H1 (cell line): ENCODE data around the gene TRAPPC2B. TPM values are rescaled to one million over a fixed set of nuclear protein-coding genes. Genes with fewer than 3 reads are reported as not detected.

Experiments
- CTCF ChIA-PET: fragments of 300-600 bp; sonication (Branson Sonifier 250); formaldehyde crosslinking; loops from one replicate; lab custom pipeline; 2021; ENCODE audit not compliant: partially characterized antibody; lab: Charles Lee
- POLR2A ChIA-PET: fragments of 300-600 bp; sonication (Branson Sonifier 250); formaldehyde crosslinking; loops from one replicate; lab custom pipeline; 2021; ENCODE audit warnings: inconsistent platforms; ENCODE audit not compliant: partially characterized antibody; lab: Charles Lee
- DNase-seq, 2 experiments: peaks; one replicate each; pipeline versions ENCODE4 v3.0.0 to v3.0.0-alpha.2; 2010 to 2022; ENCODE audit warnings: low spot score in 2 of 2, low read depth in 1 of 2, mixed read lengths in 1 of 2
- FAIRE-seq: peaks from 2 replicates; lab custom pipeline; 2011; peaks lifted over from hg19 to GRCh38; lab: Jason Lieb, UNC
- H2AFZ ChIP-seq: 2 replicates; pipeline ENCODE4 v1.8.1; 2012; ENCODE audit warnings: low read length, inconsistent platforms
- H2AK5ac ChIP-seq: 2 replicates; pipeline ENCODE4 v1.6.1; 2013; ENCODE audit warnings: low read depth, low read length
- H2BK120ac ChIP-seq: replicated peaks from 2 replicates; pipeline ENCODE3; 2013; ENCODE audit warnings: low read depth, low read length, inconsistent platforms
- H2BK12ac ChIP-seq: 2 replicates; pipeline ENCODE4 v1.6.1; 2013; ENCODE audit warnings: low read depth, low read length
- H2BK15ac ChIP-seq: 2 replicates; pipeline ENCODE4 v1.6.1; 2013; ENCODE audit warnings: low read length
- H2BK20ac ChIP-seq: 2 replicates; pipeline ENCODE4 v1.6.1; 2013; ENCODE audit warnings: low read length
- H2BK5ac ChIP-seq: 2 replicates; pipeline ENCODE4 v1.6.1; 2013; ENCODE audit warnings: low read depth, low read length
- H3K14ac ChIP-seq: 2 replicates; pipeline ENCODE4 v1.6.1; 2013; ENCODE audit warnings: inconsistent platforms; ENCODE audit not compliant: insufficient read length
- H3K18ac ChIP-seq: 2 replicates; pipeline ENCODE4 v1.6.1; 2013; ENCODE audit warnings: low read length; ENCODE audit errors: extremely low read depth
- H3K23ac ChIP-seq: 2 replicates; pipeline ENCODE4 v1.6.1; 2013; ENCODE audit warnings: inconsistent platforms; ENCODE audit not compliant: insufficient read length
- H3K23me2 ChIP-seq: 2 replicates; pipeline ENCODE4 v1.6.1; 2013; ENCODE audit warnings: low read depth, low read length
- H3K27ac ChIP-seq: 2 replicates; pipeline ENCODE4 v1.6.1; 2011; ENCODE audit warnings: low read depth, low read length, inconsistent platforms
- H3K27me3 ChIP-seq, 4 experiments: replicated peaks in 1 of 4; 1 replicate in 1 of 4; 2 replicates in 3 of 4; pipeline versions ENCODE4 v1.6.1 to v1.8.1; 2011 to 2013; ENCODE audit warnings: low read length in 3 of 4, mild to moderate bottlenecking in 3 of 4, inconsistent platforms in 2 of 4, mixed read lengths in 2 of 4, moderate library complexity in 1 of 4; ENCODE audit not compliant: control insufficient read depth in 3 of 4, insufficient read depth in 3 of 4; ENCODE audit errors: extremely low read depth in 1 of 4
- H3K36me3 ChIP-seq, 4 experiments: 2 replicates each; pipeline versions ENCODE4 v1.6.1 to v1.8.1; 2011 to 2013; ENCODE audit warnings: mild to moderate bottlenecking in 4 of 4, low read length in 3 of 4, moderate library complexity in 2 of 4, control low read depth in 1 of 4, inconsistent platforms in 1 of 4; ENCODE audit not compliant: insufficient read depth in 4 of 4, control insufficient read depth in 2 of 4
- H3K4ac ChIP-seq: replicated peaks from 2 replicates; pipeline ENCODE3; 2013; ENCODE audit warnings: low read length, low read depth, mixed read lengths, inconsistent platforms; ENCODE audit not compliant: insufficient read length
- H3K4me1 ChIP-seq, 4 experiments: replicated peaks in 1 of 4; 1 replicate in 1 of 4; 2 replicates in 3 of 4; pipeline versions ENCODE4 v1.6.1 to v1.8.1; 2011 to 2013; ENCODE audit warnings: low read length in 3 of 4, inconsistent platforms in 2 of 4, mixed read lengths in 1 of 4; ENCODE audit not compliant: insufficient read depth in 4 of 4, control insufficient read depth in 3 of 4
- H3K4me2 ChIP-seq, 2 experiments: 2 replicates each; pipeline versions ENCODE4 v1.6.1 to v1.8.1; 2011 to 2013; ENCODE audit warnings: low read depth in 2 of 2, low read length in 2 of 2, control low read depth in 1 of 2, inconsistent platforms in 1 of 2, mild to moderate bottlenecking in 1 of 2; ENCODE audit not compliant: insufficient read depth in 1 of 2
- H3K4me3 ChIP-seq, 4 experiments: fragments of 200-600, 300-600 bp in 1 of 4; sonication (generic), shearing (Covaris generic), sonication (Bioruptor Twin) in 1 of 4; 2 replicates each; pipeline versions ENCODE4 v1.5.1 to v1.8.1; 2011 to 2016; ENCODE audit warnings: low read length in 4 of 4, low read depth in 3 of 4, control low read depth in 2 of 4, inconsistent platforms in 2 of 4, mild to moderate bottlenecking in 2 of 4, mixed read lengths in 1 of 4, moderate library complexity in 1 of 4; ENCODE audit not compliant: insufficient read depth in 2 of 4; ENCODE audit errors: extremely low read depth in 1 of 4
- H3K56ac ChIP-seq: replicated peaks from 2 replicates; pipeline ENCODE3; 2013; ENCODE audit warnings: low read depth, mild to moderate bottlenecking, mixed read lengths, low read length, inconsistent platforms; ENCODE audit not compliant: insufficient read length
- H3K79me1 ChIP-seq: 2 replicates; pipeline ENCODE4 v1.6.1; 2013; ENCODE audit warnings: low read depth, low read length, control low read depth
- H3K79me2 ChIP-seq, 2 experiments: 2 replicates each; pipeline versions ENCODE4 v1.6.1 to v1.8.1; 2012 to 2013; ENCODE audit warnings: low read length in 2 of 2, mild to moderate bottlenecking in 2 of 2, inconsistent platforms in 1 of 2; ENCODE audit not compliant: insufficient read depth in 2 of 2, control insufficient read depth in 1 of 2
- H3K9ac ChIP-seq, 4 experiments: replicated peaks in 1 of 4; 1 replicate in 1 of 4; 2 replicates in 3 of 4; pipeline versions ENCODE4 v1.6.1 to v1.8.1; 2011 to 2013; ENCODE audit warnings: low read depth in 3 of 4, low read length in 3 of 4, control low read depth in 2 of 4, mild to moderate bottlenecking in 2 of 4, moderate library complexity in 2 of 4, inconsistent platforms in 1 of 4; ENCODE audit errors: extremely low read depth in 1 of 4
- H3K9me3 ChIP-seq, 2 experiments: 2 replicates each; pipeline versions ENCODE4 v1.6.1 to v1.8.1; 2012 to 2013; ENCODE audit warnings: mild to moderate bottlenecking in 2 of 2, moderate library complexity in 2 of 2, control low read depth in 1 of 2, inconsistent platforms in 1 of 2, low read depth in 1 of 2, low read length in 1 of 2, mixed read lengths in 1 of 2; ENCODE audit not compliant: insufficient read depth in 2 of 2
- H4K20me1 ChIP-seq, 2 experiments: replicated peaks in 1 of 2; 2 replicates each; pipeline versions ENCODE3 to v1.8.1; 2011 to 2013; ENCODE audit warnings: inconsistent platforms in 2 of 2, low read length in 2 of 2, mild to moderate bottlenecking in 1 of 2; ENCODE audit not compliant: insufficient read depth in 2 of 2, control insufficient read depth in 1 of 2
- H4K5ac ChIP-seq: 2 replicates; pipeline ENCODE4 v1.6.1; 2013; ENCODE audit warnings: low read length, low read depth, mixed read lengths, inconsistent platforms; ENCODE audit not compliant: insufficient read length
- H4K8ac ChIP-seq: 2 replicates; pipeline ENCODE4 v1.8.0; 2013; ENCODE audit warnings: mild to moderate bottlenecking, moderate library complexity, low read length, inconsistent platforms; ENCODE audit not compliant: insufficient read depth; ENCODE audit errors: extremely low read depth
- H4K91ac ChIP-seq: replicated peaks from 2 replicates; pipeline ENCODE3; 2013; ENCODE audit warnings: low read length, mixed read lengths, inconsistent platforms; ENCODE audit not compliant: insufficient read length
- CREB1 ChIP-seq: IDR thresholded peaks from 2 replicates; pipeline ENCODE4 v1.6.1; 2012; ENCODE audit warnings: inconsistent platforms
- EZH2 ChIP-seq: fragments of 200-600 bp; sonication (generic); IDR thresholded peaks from 2 replicates; pipeline ENCODE4 v1.7.1; 2012; ENCODE audit warnings: low read depth, mild to moderate bottlenecking, moderate library complexity, low read length, inconsistent platforms; ENCODE audit not compliant: severe bottlenecking
- WGBS, 2 experiments: shearing (Covaris generic) in 1 of 2; methylation state at CpG; one replicate each; pipeline versions ENCODE4 v1.1.6 to v1.1.7; 2013 to 2015; ENCODE audit warnings: low lambda C conversion rate in 2 of 2, mixed read lengths in 2 of 2, inconsistent platforms in 1 of 2, low coverage in 1 of 2, missing lambda C conversion rate in 1 of 2; ENCODE audit not compliant: insufficient replicate concordance in 2 of 2, insufficient coverage in 1 of 2, insufficient read length in 1 of 2; ENCODE audit errors: extremely low coverage in 1 of 2, missing lambda C conversion rate in 1 of 2; 5-methylcytosine and 5-hydroxymethylcytosine counted together
- polyA plus RNA-seq, 7 experiments: library from polyadenylated mRNA; depleted of rRNA in 3 of 7; stranded (reverse) in 5 of 7; unstranded in 2 of 7; fragments of >200 nt in 5 of 7; fragments of 200-250 nt in 2 of 7; gene quantifications; 1 replicate in 5 of 7; 2 replicates in 1 of 7; 4 replicates in 1 of 7; pipeline versions ENCODE4 v1.2.1 to v1.2.3, GENCODE V29; 2011 to 2013; ENCODE audit warnings: missing spikeins in 2 of 7, mixed read lengths in 2 of 7
- total RNA-seq: library from RNA; stranded (reverse); fragmentation: NEBNext Ultra II Directional; extraction: Animal tissue kit (Norgen Biotek cat#: 25700); gene quantifications from 2 replicates; pipeline ENCODE4 v1.2.1, GENCODE V29; 2021
- TF ChIP-seq, protein P1 (sequence below): IDR thresholded peaks from 2 replicates; pipeline ENCODE4 v1.6.1; 2011; ENCODE audit warnings: low read depth, mild to moderate bottlenecking, low read length; ENCODE audit not compliant: insufficient read depth

The TRAPPC2B gene
- total and polyA plus RNA-seq, 2 of the 8 experiments (the other 6 are each of a cell fraction or from before 2014, with no cell fraction given), result 8.7 to 28.3 TPM

DNA sequence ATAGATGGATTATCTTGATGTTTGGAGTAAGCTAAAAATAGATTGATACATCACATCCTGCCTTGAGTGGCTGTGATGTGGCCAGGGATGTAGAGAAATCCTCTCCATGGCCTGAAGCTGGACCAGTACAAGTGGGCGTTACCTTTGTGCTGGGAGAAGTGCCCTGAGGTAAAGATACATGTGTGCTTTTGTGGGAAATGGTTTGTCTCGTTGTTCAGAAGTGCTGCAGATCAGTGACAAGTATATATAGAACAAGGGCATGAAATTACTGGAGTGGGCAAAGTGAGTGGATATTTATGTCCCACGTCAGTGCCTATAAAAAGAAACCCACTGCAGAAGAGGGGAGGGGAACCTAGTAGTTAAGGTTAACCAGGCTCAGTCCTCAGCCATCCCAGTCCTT lies 24.5 kb upstream of the TRAPPC2B start:
- Histone ChIP-seq H3K4me3 (no peak overlapping the region), H2BK15ac (no peak overlapping the region), H3K56ac (no peak overlapping the region), H4K5ac (no peak overlapping the region), H3K4me1 (no peaks in the 10 kb centered on the region), H3K4ac (no peak overlapping the region), H3K27me3 (no peaks in the 10 kb centered on the region), H2BK12ac (no peak overlapping the region), H2BK5ac (no peak overlapping the region), H3K79me2 (no peaks in the 10 kb centered on the region), H3K9me3 (no peaks in the 10 kb centered on the region), H3K9ac (no peak overlapping the region), H3K23me2 (no peaks in the 10 kb centered on the region), H4K20me1 (peaks cover 0 to 3% of the 10 kb centered on the region in 2 experiments), H2AFZ (no peak overlapping the region), H2BK20ac (no peak overlapping the region), H4K91ac (no peak overlapping the region), H3K23ac (no peak overlapping the region), H4K8ac (no peak overlapping the region), H3K27ac (no peak overlapping the region), H3K14ac (no peak overlapping the region), H3K79me1 (no peaks in the 10 kb centered on the region), H2BK120ac (no peak overlapping the region), H3K4me2 (no peak overlapping the region), H3K36me3 (no peaks in the 10 kb centered on the region), H2AK5ac (no peak overlapping the region), H3K18ac (no peak overlapping the region)
- no peak for DNase-seq
- TF ChIP-seq CREB1 (no peak), EZH2 (no peak)
- TF ChIP-seq, protein P1, sequence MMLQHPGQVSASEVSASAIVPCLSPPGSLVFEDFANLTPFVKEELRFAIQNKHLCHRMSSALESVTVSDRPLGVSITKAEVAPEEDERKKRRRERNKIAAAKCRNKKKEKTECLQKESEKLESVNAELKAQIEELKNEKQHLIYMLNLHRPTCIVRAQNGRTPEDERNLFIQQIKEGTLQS, result no peak
- POLR2A ChIA-PET, result interaction anchor here (1.7 kb wide), 1 partner anchor 12 kb away, joined by 5 read pairs; the partner anchor contains the start of gene ZNF304
- 79% methylated on average over 3 of the region's 3 CpGs; no CpG with 5 or more reads in 1 of the 2 experiments for WGBS, 2 experiments
- FAIRE-seq, result no peak
- CTCF ChIA-PET, result interaction anchor here (1.0 to 1.5 kb wide), 2 partner anchors 10 to 13 kb away, joined by 3 read pairs; no protein-coding TSS in a partner anchor
